Nephron progenitor cell (in vitro differentiated cells): ENCODE measurements around the gene ULBP1.
"Not testable (repeated sequence)": the region's sequence is repeated elsewhere in the genome, so short reads cannot be mapped to it uniquely, and the experiment has no call there.

Experiments used
- DNase-seq: peaks from one replicate; pipeline ENCODE4 v3.0.0; 2021
- H3K27ac Mint-ChIP-seq: 2 replicates; pipeline ENCODE4 v1.8.0; 2021; ENCODE audit warnings: mild to moderate bottlenecking, moderate library complexity, mixed read lengths
- H3K27me3 Mint-ChIP-seq: 2 replicates; pipeline ENCODE4 v1.8.0; 2021; ENCODE audit warnings: mild to moderate bottlenecking, low read depth, mixed read lengths; ENCODE audit not compliant: poor library complexity
- H3K36me3 Mint-ChIP-seq: 2 replicates; pipeline ENCODE4 v1.8.0; 2021; ENCODE audit warnings: low read depth, mixed read lengths
- H3K4me1 Mint-ChIP-seq: 2 replicates; pipeline ENCODE4 v1.8.0; 2021; ENCODE audit warnings: mixed read lengths
- H3K4me3 Mint-ChIP-seq: 2 replicates; pipeline ENCODE4 v1.8.0; 2021; ENCODE audit warnings: mild to moderate bottlenecking, moderate library complexity, mixed read lengths
- H3K9me3 Mint-ChIP-seq: 2 replicates; pipeline ENCODE4 v1.8.0; 2021; ENCODE audit warnings: mild to moderate bottlenecking, moderate library complexity, mixed read lengths
- TF ChIP-seq, protein P1 (sequence below): fragments of 200-600 bp; sonication (generic); IDR thresholded peaks from 2 replicates; pipeline ENCODE4 v1.5.0; 2021; ENCODE audit warnings: antibody characterized with exemption

The ULBP1 gene

GRCh38 chr6:149985481-149985937 lies 21.8 kb downstream of the ULBP1 start:
- Mint-ChIP-seq H3K27ac (no peak overlapping the region), H3K27me3 (peaks cover 100% of the 10 kb centered on the region), H3K9me3 (peaks cover 44% of the 10 kb centered on the region), H3K4me3 (no peak overlapping the region), H3K36me3 (no peaks in the 10 kb centered on the region), H3K4me1 (peaks cover 9% of the 10 kb centered on the region)
- DNase-seq = no peak
- TF ChIP-seq, protein P1, sequence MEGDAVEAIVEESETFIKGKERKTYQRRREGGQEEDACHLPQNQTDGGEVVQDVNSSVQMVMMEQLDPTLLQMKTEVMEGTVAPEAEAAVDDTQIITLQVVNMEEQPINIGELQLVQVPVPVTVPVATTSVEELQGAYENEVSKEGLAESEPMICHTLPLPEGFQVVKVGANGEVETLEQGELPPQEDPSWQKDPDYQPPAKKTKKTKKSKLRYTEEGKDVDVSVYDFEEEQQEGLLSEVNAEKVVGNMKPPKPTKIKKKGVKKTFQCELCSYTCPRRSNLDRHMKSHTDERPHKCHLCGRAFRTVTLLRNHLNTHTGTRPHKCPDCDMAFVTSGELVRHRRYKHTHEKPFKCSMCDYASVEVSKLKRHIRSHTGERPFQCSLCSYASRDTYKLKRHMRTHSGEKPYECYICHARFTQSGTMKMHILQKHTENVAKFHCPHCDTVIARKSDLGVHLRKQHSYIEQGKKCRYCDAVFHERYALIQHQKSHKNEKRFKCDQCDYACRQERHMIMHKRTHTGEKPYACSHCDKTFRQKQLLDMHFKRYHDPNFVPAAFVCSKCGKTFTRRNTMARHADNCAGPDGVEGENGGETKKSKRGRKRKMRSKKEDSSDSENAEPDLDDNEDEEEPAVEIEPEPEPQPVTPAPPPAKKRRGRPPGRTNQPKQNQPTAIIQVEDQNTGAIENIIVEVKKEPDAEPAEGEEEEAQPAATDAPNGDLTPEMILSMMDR = no peak

DNA sequence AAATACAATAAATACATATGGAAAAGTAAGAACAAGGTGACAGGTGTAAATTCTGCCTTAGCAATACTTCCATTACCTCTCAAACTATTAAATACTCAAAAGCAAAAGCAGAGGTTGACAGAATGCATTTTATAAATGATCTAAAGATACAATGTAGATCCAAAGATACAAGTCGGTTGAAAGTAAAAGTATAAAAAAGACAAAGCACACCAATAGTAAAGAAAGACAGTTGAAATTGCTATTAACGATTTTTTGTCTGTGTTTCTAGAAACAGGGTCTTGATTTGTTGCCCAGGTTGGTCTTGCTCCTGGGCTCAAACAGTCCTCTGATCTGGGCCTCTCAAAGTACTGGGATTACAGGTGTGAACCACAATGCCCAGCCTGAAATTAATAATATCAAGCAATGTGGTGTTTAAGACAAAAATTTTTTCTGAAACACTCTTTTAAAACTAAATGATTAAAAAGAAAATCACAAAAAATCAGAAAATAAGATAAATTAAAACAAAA lies 23.9 kb downstream of the ULBP1 start:
- H3K27ac Mint-ChIP-seq = no peak overlapping the region
- DNase-seq = no peak
- TF ChIP-seq, protein P1 = no peak
- no peaks in the 10 kb centered on the region for H3K36me3 Mint-ChIP-seq
- H3K9me3 Mint-ChIP-seq = peaks cover 40% of the 10 kb centered on the region
- H3K4me3 Mint-ChIP-seq = no peak overlapping the region
- peaks cover 16% of the 10 kb centered on the region for H3K4me1 Mint-ChIP-seq
- peaks cover 100% of the 10 kb centered on the region for H3K27me3 Mint-ChIP-seq

GRCh38 chr6:149988550-149989346 lies 25.0 kb downstream of the ULBP1 start:
- TF ChIP-seq, protein P1 = no peak
- Mint-ChIP-seq H3K36me3 (no peaks in the 10 kb centered on the region), H3K27ac (no peak overlapping the region), H3K27me3 (peaks cover 100% of the 10 kb centered on the region), H3K9me3 (peaks cover 44% of the 10 kb centered on the region), H3K4me3 (no peak overlapping the region), H3K4me1 (peaks cover 16% of the 10 kb centered on the region)
- DNase-seq = no peak

DNA sequence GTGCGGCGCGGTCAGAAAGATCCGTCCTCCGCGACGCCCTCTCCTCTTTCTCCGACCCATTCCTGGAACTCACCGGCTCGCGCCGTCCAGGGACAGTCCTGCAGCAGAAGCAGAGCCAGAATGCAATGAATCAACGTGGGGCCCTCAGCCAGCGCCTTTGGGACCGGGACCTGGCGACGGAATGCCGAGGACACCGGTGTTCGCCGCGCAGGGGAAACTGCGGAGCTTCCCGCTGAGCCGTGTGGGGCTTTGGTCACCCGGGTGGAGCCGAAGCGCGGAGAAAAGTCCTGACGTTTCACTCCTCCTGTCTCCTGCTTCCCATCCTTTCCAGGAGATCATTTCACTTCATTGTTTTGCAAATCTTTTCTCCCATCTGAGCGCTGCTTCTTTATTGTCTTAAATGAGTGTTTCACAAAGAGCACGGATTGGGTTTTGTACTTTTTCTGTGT lies 26.5 kb downstream of the ULBP1 start:
- H3K27ac Mint-ChIP-seq = no peak overlapping the region
- peaks cover 53% of the 10 kb centered on the region for H3K9me3 Mint-ChIP-seq
- peak; percentile 20 for DNase-seq
- H3K4me1 Mint-ChIP-seq = peaks cover 16% of the 10 kb centered on the region
- TF ChIP-seq, protein P1 = no peak
- H3K27me3 Mint-ChIP-seq = peaks cover 100% of the 10 kb centered on the region
- no peaks in the 10 kb centered on the region for H3K36me3 Mint-ChIP-seq
- H3K4me3 Mint-ChIP-seq = peak overlapping the region; percentile 54

GRCh38 chr6:149990661-149991471 lies 27.1 kb downstream of the ULBP1 start:
- Mint-ChIP-seq H3K27ac (no peak overlapping the region), H3K9me3 (peaks cover 53% of the 10 kb centered on the region), H3K36me3 (no peaks in the 10 kb centered on the region), H3K4me1 (peaks cover 16% of the 10 kb centered on the region), H3K27me3 (peaks cover 100% of the 10 kb centered on the region), H3K4me3 (peak overlapping the region; percentile 60)
- peak; percentile 58 for DNase-seq
- TF ChIP-seq, protein P1 = no peak

- H3K36me3 Mint-ChIP-seq, DNase-seq, H3K27ac Mint-ChIP-seq: not testable (repeated sequence)
- Mint-ChIP-seq H3K9me3 (peaks cover 52% of the 10 kb centered on the region), H3K4me1 (peaks cover 16% of the 10 kb centered on the region), H3K4me3 (peak overlapping the region; percentile 60), H3K27me3 (peaks cover 100% of the 10 kb centered on the region)
Observed at GRCh38 chr6:149991472-149991795, 27.7 kb downstream of the ULBP1 start.
